Pancreas (tissue), 10 donors: ENCODE measurements around the gene PARP1. TPM values are rescaled to one million over a fixed set of nuclear protein-coding genes. Genes with fewer than 3 reads are reported as not detected.

ENCODE experiments used
- ATAC-seq, 4 donors: fragments of 200-7000 bp; cut with Tn5 transposase; one replicate each; pipeline versions ENCODE4 v1.8.0 to v1.9.1; 2020; ENCODE audit warnings: mild to moderate bottlenecking in 4 of 4, moderate library complexity in 4 of 4
- DNase-seq, 6 donors: peaks; one replicate each; pipeline ENCODE4 v3.0.0-alpha.2; 2020
- FAIRE-seq: peaks from 2 replicates; lab custom pipeline; 2012; peaks lifted over from hg19 to GRCh38; lab: Jason Lieb, UNC
- H3K27ac ChIP-seq, 4 donors: fragments of 200-600 bp; sonication (generic); 1 replicate in 3 of 4; 2 replicates in 1 of 4; pipeline versions ENCODE4 v1.5.0 to v1.8.0; 2020
- H3K27me3 ChIP-seq, 4 donors: fragments of 200-600 bp; one replicate each; pipeline ENCODE4 v1.8.0; 2021
- H3K36me3 ChIP-seq, 3 donors: fragments of 200-600 bp; sonication (generic) in 1 of 3; one replicate each; pipeline versions ENCODE4 v1.5.0 to v1.8.0; 2020 to 2021
- H3K4me1 ChIP-seq, 3 donors: fragments of 200-600 bp; one replicate each; pipeline ENCODE4 v1.8.0; 2021
- H3K4me3 ChIP-seq, 4 donors: fragments of 200-600 bp; sonication (generic) in 2 of 4; one replicate each; pipeline versions ENCODE4 v1.5.0 to v1.8.0; 2020 to 2021
- H3K9me3 ChIP-seq, 4 donors: fragments of 200-600 bp; one replicate each; pipeline ENCODE4 v1.8.0; 2021
- WGBS, 2 donors: extraction: QIAGEN DNeasy Blood & Tissue Kit; methylation state at CpG; one replicate each; pipeline ENCODE4 v1.1.7; 2013; 5-methylcytosine and 5-hydroxymethylcytosine counted together
- intact Hi-C, 3 donors: fragments of 100-400 bp; cut with DNase I; formaldehyde crosslinking; loops; one replicate each; pipeline versions ENCODE4 v1.11.1 to v1.14.2; 2022
- polyA plus RNA-seq, 2 donors: library from polyadenylated mRNA; stranded (reverse); fragments of 200-250 nt; gene quantifications; one replicate each; pipeline ENCODE4 v1.2.3, GENCODE V29; 2013
- total RNA-seq, 6 donors: library from RNA; stranded (reverse); fragmentation: NEBNext Ultra II Directional in 4 of 6; extraction: Animal tissue kit (Norgen Biotek cat#: 25700) in 4 of 6; gene quantifications; one replicate each; pipeline versions ENCODE4 v1.2.1 to v1.2.4, GENCODE V29; 2021 to 2023
- TF ChIP-seq, protein P1 (sequence below), 4 donors: fragments of 200-600 bp; sonication (generic) in 3 of 4; IDR thresholded peaks; one replicate each; pipeline versions ENCODE4 v1.5.0 to v1.8.0; 2021; ENCODE audit warnings: antibody characterized with exemption in 4 of 4
- donor health status: healthy with polysubstance abuse.
- donor health status: DM: no; HTN: no; CAD: no; lungs with moderate emphysema.
- donor health status: DM: no; HTN: no; CAD: no.
- donor health status: control.
- donor health status: control.
- donor health status: Bipolar disorder and iron deficiency.
- donor health status: DM: yes; HTN: yes; CAD: no.
- donor health status: DM: no; HTN: no; CAD: no.
- donor health status: DM: no; HTN: no; CAD: no.
- donor health status: DM: yes; HTN: yes; CAD: no.

Gene PARP1
- total and polyA plus RNA-seq, 8 donors, result 16.8 to 69.4 (median 49.6) TPM

DNA sequence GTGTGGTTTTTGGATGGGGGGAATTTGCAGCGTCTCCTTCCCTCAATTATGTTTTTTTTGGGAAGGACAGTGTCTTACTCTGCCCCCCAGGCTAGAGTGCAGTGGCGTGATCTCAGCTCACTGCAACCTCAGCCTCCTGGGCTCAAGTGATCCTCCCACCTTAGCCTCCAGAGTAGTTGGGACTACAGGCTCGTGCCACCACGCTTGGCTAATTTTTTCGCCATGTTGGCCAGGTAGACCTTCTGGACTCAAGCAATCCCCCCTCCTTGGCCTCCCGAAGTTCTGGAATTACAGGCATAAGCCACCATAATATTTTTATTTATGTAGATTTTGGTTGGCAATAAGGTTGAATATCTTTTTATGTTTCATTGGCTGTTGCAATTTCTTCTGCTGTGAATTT lies 9.5 kb upstream of the PARP1 start:
- ATAC-seq (no peak), FAIRE-seq (no peak), DNase-seq (no peak)
- Histone ChIP-seq H3K4me1 (no peaks in the 10 kb centered on the region), H3K27me3 (no peaks in the 10 kb centered on the region), H3K9me3 (no peaks in the 10 kb centered on the region), H3K4me3 (no peak overlapping the region), H3K36me3 (no peaks in the 10 kb centered on the region), H3K27ac (no peak overlapping the region)
- whole genome bisulfite sequencing, 2 donors, result 82 to 89% methylated on average over 6 of the region's 6 CpGs
- TF ChIP-seq, protein P1, sequence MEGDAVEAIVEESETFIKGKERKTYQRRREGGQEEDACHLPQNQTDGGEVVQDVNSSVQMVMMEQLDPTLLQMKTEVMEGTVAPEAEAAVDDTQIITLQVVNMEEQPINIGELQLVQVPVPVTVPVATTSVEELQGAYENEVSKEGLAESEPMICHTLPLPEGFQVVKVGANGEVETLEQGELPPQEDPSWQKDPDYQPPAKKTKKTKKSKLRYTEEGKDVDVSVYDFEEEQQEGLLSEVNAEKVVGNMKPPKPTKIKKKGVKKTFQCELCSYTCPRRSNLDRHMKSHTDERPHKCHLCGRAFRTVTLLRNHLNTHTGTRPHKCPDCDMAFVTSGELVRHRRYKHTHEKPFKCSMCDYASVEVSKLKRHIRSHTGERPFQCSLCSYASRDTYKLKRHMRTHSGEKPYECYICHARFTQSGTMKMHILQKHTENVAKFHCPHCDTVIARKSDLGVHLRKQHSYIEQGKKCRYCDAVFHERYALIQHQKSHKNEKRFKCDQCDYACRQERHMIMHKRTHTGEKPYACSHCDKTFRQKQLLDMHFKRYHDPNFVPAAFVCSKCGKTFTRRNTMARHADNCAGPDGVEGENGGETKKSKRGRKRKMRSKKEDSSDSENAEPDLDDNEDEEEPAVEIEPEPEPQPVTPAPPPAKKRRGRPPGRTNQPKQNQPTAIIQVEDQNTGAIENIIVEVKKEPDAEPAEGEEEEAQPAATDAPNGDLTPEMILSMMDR (IDR thresholded peaks at IDR 0.05), result no peak
- intact Hi-C loops, result no loop called here

DNA sequence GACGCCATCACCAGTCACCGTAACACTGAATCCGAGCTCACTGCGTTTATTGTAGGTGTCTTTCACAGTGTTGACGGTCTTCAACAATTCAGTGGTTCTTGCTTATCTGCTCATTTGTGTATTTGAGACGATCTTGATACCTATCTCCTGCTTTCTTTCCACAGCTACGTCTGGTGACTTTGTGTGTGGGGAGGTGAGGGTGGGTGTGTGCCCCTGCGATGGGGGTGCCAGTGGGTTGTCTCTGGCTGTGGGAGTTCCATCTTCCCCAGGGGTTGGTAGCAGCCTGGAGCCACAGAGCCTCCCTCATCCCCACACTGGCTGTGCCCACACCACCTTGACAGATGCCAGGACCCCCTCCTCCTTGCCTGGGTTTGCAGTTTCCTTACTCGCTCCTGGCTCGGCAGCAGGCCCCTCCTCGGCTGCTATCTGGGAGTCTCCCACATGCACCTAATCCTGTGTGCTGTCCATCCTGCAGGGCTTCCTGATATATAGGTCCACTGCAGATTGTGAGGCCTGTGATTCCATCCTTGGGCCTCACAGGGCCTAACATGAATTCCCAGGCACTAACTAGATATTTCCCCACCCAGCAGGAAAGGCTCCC lies 6.3 kb upstream of the PARP1 start:
- no peaks in the 10 kb centered on the region for H3K36me3 ChIP-seq
- 77 to 82% methylated on average over 11 of the region's 11 CpGs for WGBS, 2 donors
- no peaks in the 10 kb centered on the region for H3K4me1 ChIP-seq
- H3K4me3 ChIP-seq, result no peak overlapping the region
- H3K27ac ChIP-seq, result no peak overlapping the region
- ATAC-seq (no peak), FAIRE-seq (no peak), DNase-seq (no peak)
- no peaks in the 10 kb centered on the region for H3K9me3 ChIP-seq
- no peaks in the 10 kb centered on the region for H3K27me3 ChIP-seq
- TF ChIP-seq, protein P1 (IDR thresholded peaks at IDR 0.05), result no peak
- intact Hi-C loops, result no loop called here

DNA sequence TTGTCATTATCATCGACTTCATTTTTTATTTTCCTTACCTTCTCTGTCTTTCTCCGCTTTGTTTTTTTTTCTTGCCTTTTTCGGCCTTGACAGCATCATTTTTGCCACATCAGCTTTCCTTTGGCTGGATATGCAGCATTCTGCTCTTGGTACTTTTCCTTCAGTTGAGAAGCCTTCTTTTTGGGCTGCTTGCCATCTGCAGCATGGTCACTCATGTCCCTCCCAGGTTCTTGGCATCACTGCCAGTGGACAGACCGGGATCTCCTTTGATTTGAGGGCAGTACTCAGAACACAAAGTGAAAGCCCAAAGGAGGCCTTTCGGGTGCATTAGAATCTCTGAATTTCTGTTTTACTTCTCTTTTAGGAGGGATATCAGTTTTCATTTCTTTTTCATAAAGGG lies 3.7 kb upstream of the PARP1 start:
- TF ChIP-seq, protein P1 (IDR thresholded peaks at IDR 0.05), result no peak
- DNase-seq (no peak), FAIRE-seq (no peak), ATAC-seq (no peak)
- no peak overlapping the region for H3K27ac ChIP-seq
- no peaks in the 10 kb centered on the region for H3K27me3 ChIP-seq
- WGBS, 2 donors, result 63 to 68% methylated on average over 5 of the region's 5 CpGs
- intact Hi-C loops, result no loop called here
- no peaks in the 10 kb centered on the region for H3K9me3 ChIP-seq
- no peak overlapping the region for H3K4me3 ChIP-seq
- H3K4me1 ChIP-seq, result peaks cover 0 to 4% (median 0%) of the 10 kb centered on the region in 3 donors
- no peaks in the 10 kb centered on the region for H3K36me3 ChIP-seq

DNA sequence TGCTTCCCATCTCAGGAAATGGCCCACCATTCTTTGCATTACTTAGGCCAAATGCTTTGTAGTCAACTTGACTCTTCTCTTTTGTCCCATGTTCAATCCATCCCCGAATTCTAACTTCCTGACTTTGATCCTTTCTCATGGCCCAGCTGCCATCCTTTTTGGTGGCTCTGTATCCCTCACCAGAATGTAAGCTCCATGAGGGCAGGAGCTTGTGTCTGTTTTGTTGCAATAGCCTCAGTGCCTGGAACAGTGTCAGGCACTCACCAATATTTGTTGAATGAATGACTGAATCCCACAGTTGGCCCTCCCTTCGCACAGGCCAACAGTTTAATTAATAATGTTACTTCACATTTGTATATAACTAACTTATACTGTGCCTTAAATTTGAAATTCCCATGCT lies 3.1 kb upstream of the PARP1 start:
- Histone ChIP-seq H3K36me3 (no peaks in the 10 kb centered on the region), H3K27me3 (no peaks in the 10 kb centered on the region), H3K4me3 (no peak overlapping the region), H3K9me3 (no peaks in the 10 kb centered on the region), H3K27ac (no peak overlapping the region), H3K4me1 (peaks cover 2 to 10% (median 6%) of the 10 kb centered on the region in 3 donors)
- DNase-seq, result no peak
- no peak for ATAC-seq
- WGBS, 2 donors, result 89 to 92% methylated on average over 2 of the region's 2 CpGs
- intact Hi-C loops, result no loop called here
- TF ChIP-seq, protein P1 (IDR thresholded peaks at IDR 0.05), result no peak
- no peak for FAIRE-seq

DNA sequence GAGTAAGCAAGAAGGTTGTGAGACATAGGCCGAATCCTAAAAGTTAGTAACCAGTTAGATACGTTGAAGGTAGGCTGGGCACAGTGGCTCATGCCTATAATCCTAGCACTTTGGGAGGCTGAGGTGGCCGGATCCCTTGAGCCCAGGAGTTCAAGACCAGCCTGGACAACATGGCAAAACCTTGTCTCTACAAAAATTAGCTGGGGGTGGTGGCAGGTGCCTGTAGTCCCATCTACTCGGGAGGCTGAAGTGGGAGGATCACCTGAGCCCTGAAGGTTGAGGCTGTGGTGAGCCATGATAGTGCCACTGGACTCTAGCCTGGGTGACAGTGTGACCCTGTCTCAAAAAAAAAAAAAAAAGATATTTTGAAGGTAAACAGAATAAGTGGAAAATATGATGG lies 1.5 kb upstream of the PARP1 start:
- Histone ChIP-seq H3K9me3 (no peaks in the 10 kb centered on the region), H3K27ac (no peak overlapping the region), H3K4me1 (peaks cover 17 to 20% (median 19%) of the 10 kb centered on the region in 3 donors), H3K4me3 (no peak overlapping the region), H3K36me3 (no peaks in the 10 kb centered on the region), H3K27me3 (no peaks in the 10 kb centered on the region)
- WGBS, 2 donors, result 87 to 93% methylated on average over 4 of the region's 4 CpGs
- no peak for FAIRE-seq
- TF ChIP-seq, protein P1 (IDR thresholded peaks at IDR 0.05), result no peak
- no peak for ATAC-seq
- DNase-seq, result no peak
- intact Hi-C loops, result no loop called here
